Epithelial cell of prostate (primary cell): ENCODE data around the gene CCDC83.

ENCODE experiments used
- DNase-seq: peaks from one replicate; pipeline ENCODE4 v3.0.0-alpha.2; 2011; ENCODE audit warnings: low read depth, low spot score
- H3K27ac ChIP-seq: fragments of 450-650 bp; 2 replicates; pipeline ENCODE4 v1.5.1; 2017; ENCODE audit warnings: mild to moderate bottlenecking

Gene CCDC83

DNA sequence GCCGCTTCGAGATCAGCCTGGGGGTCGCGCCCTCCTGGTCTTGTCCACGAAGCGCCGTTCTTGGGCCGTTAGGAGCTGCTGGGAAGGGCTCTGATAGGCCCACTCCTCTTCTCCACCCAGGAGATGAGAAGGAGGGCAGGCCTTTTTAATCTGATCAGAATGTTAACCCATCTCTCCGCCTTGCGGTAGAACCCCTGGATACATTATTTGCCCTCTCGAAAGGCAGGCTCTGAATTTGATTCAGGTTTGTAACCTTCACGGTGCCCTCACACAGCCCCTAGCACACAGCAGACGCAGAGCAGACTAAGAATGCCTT, at the start of gene CCDC83:
TSS of gene CCDC83 (plus strand) at position 43 of the 316 bp plus-strand sequence. CDS start 9,741 bp downstream, outside the sequence.
- DNase-seq: no peak
- H3K27ac ChIP-seq: no peak within 1 kb of the TSS

DNA sequence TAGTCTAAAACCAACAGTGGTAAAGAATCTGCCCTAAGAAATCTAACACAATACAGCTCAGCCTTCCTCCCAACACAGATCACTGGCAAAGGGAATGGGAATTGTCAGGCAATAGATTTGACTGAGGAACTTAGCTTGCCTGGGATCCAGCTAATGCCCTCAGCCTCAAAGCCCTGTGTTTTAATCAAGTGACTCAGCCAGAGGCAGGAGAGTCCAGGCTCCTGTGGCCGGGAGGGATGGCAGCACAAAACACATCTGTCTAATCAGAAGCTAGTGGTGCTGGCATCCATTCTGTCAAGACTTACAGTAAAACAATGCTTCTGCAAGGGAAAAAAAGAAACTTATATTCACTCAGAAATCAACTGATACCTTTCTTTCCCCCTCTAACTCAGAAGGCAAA, 49.8 kb upstream of the CCDC83 start:
- H3K27ac ChIP-seq: no peak overlapping the region

DNA sequence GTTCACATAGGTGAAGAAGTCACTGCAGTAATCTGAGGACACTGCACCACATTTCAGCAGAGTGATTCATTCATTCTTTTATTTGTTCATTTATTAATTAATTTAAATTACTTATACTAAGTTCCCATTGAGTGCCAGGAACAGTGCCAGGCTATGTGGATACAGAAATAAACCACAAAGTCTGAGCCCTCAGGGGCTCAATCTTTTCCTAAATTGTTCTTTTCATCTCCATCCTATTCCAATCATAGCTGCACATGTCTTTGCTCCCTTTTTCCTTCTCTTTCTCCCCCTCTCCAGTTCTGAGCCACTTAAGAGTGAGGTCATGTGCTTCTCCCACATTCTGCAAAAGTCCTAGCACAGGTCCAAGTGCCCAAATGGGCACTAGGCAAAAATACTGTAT, 49.2 kb upstream of the CCDC83 start:
- no peak overlapping the region for H3K27ac ChIP-seq

More for the DNA sequence above, 49.8 kb upstream of the CCDC83 start:
- no peak for DNase-seq

DNA sequence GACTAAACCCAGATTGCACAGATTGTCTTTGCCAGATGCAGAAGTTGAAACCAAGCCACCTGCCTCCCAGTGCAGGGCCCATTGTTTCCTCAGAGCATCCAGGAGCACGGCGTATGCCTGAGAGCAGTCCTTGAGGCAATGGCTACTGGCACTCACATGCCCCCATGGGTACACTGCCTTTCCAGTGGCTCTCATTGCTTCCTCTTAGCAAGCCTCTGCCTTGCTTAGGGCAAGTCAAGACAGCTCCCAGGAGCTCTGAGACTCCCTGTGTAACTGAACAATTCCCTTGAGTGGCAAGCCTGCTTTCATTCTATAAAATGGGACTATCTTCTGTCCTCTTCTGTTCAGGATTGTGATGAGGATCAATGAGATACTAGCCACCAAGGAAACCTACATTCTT, 48.3 kb upstream of the CCDC83 start:
- peak overlapping the region; percentile 42 for H3K27ac ChIP-seq
- no peak for DNase-seq

More for the DNA sequence above, 49.2 kb upstream of the CCDC83 start:
- DNase-seq: no peak

DNA sequence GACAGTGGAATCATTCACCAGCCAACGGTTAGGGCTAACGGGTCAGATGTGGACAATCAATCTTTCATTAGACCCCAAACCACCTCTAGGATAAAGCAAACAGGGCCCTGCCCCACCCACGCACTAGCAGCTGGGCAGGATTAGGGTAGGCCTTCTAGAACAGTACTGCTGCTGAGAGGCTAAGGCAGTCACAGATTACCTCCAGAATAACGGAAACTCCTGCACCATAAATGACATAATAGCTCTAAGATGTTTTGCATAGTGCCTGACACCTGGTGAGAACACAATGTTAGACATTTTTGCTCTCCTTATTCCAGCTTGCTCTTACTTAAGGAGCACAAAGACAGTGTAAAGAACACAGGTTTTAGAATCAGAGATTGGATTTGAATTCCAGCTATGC, 46.0 kb upstream of the CCDC83 start:
- no peak overlapping the region for H3K27ac ChIP-seq

DNA sequence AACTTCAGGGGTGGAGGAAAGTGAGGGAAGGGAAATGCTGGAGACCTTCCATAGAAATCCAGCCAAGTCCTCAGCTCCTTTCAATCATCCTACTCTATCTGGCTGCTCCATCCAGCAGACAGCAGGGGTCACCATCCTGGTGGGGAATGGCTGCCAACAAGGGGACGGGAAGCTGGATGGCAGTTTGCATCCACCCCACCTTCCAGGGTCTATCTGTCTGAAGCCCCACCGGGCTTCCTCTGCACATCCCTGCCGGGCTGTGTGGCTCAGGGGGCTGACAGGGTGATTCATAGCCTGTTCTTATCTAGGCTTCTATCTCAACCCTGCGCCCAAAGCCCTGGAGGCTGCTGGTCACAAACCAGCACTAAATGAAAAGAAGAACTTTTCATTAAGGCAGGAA, 45.3 kb upstream of the CCDC83 start:
- DNase-seq: no peak

More for the DNA sequence above, 46.0 kb upstream of the CCDC83 start:
- DNase-seq: no peak

DNA sequence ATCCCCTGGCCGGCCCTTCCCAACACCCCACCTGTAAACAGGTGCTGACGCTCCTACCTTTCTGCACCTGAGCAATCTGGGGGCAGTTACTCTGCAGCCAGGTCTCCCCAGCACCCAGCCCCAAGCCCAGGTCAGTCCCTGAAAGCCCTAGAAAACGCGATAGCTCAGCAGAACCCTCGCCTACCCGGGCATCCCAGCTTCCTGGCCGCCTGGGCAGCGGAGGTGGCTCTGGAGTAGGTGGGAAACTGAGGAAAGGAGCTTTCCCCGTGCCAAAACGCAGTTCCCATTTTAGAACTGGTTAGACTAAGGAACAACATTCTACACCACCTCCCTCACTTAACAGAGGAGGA, 44.7 kb upstream of the CCDC83 start:
- DNase-seq: no peak
- H3K27ac ChIP-seq: no peak overlapping the region

More for the DNA sequence above, 45.3 kb upstream of the CCDC83 start:
- H3K27ac ChIP-seq: no peak overlapping the region

DNA sequence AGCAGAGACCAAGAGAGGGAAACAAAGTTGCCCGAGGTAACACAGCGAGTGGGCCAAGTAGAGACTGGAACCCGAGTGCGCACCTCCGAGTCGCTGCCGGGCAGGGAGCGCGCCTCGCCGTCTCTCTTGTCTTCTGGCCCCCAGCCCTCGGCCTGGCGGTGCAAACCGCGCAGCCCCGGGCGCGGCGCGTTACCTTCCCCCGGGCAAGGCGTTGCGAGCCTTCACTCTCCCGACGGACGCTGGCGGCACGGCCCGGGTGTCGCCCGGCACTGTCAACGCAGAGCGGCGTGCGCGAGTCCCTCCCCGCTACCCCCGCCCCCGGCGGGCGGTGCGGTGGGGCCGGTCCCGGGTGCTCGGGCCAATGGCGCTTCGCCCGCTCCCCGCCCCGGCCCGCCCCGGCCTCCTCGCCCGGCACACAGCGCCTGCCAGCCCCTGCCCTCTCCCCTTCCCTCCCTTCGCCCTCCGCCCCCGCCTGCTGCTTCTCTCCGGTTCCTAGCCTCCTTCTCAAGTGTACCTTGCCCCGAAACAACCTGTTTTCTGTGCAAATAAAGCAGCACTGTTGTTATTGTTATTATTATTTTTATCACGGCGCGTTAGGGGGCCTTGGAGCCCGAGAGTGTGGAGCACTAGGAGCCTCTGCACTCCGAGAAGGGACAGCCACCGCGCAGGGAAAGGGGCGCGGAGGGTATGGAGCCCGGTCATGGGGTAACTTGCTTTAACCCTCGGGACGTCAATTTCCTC, 44.1 kb upstream of the CCDC83 start, which contains the start of gene SYTL2:
TSS of gene SYTL2 (minus strand) at position 271 of the 741 bp plus-strand sequence. CDS start 53,416 bp downstream, outside the sequence.
- no peak for DNase-seq
- no peak within 1 kb of the TSS for H3K27ac ChIP-seq

DNA sequence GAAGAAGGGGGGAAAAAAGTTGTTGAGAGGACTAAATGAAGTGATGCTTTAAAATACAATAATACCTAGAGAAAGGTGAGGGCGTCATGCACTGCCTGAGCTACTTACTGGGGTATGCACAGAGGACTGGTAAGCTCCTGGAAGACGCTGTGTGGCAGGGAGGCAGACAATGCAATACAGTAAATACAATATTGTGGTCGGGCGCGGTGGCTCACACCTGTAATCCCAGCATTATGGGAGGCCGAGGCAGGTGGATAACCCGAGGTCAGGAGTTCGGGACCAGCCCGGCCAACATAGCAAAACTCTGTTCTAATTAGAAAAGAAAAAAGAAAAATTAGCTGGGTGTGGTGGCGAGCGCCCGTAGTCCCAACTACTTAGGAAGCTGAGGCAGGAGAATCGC, 43.6 kb upstream of the CCDC83 start:
- no peak overlapping the region for H3K27ac ChIP-seq

DNA sequence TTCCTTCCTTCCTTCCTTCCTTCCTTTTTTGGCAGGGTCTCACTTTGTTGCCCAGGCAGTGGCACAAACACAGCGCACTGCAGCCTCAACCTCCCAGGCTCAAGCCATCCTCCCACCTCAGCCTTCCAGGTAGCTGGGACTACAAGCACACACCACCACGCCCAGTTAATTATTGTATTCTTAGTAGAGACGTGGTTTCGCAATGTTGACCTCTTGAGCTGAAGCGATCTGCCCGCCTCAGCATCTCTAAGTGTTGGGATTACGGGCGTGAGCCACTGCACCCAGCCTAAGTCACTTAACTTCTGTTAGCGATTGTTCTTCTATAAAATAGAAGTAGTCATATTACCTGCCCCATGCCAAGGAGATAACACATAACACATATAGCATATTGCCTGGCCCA, 41.5 kb upstream of the CCDC83 start:
- no peak overlapping the region for H3K27ac ChIP-seq

More for the DNA sequence above, 43.6 kb upstream of the CCDC83 start:
- DNase-seq: no peak

DNA sequence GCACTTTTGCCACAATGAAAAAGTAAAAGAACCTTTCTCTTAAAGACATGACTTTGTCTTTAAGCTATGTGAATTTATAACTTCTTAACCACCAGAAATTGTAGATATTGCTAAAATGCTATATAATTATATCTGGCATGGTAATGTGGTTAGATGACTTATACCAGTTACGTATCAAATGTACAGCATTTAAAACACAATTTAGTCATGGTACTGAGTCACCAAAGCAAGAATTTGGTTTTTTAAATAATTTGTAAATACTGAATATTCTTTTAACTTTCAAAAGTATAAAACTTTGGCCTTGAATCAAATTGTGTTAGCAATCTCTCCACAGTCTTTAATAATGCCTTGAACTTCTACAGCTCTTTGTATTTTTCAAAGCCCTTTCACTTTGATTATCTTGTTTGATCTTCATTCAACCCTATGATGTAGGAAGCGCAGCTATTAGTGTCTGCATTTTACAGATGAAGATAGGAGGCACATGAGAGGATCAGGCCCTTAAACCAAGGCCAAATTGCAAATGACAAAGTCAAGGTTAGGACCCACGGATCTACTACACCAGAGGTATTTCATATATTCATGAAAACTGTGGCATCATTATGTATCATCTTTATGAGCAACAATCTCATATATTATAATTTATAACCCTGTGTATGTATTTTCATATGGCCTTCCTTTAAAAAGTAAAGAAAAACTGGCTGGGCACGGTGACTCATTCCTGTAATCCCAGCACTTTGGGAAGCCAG, 39.8 kb upstream of the CCDC83 start:
- DNase-seq: no peak
- H3K27ac ChIP-seq: peak overlapping the region; percentile 67

More for the DNA sequence above, 41.5 kb upstream of the CCDC83 start:
- DNase-seq: no peak

DNA sequence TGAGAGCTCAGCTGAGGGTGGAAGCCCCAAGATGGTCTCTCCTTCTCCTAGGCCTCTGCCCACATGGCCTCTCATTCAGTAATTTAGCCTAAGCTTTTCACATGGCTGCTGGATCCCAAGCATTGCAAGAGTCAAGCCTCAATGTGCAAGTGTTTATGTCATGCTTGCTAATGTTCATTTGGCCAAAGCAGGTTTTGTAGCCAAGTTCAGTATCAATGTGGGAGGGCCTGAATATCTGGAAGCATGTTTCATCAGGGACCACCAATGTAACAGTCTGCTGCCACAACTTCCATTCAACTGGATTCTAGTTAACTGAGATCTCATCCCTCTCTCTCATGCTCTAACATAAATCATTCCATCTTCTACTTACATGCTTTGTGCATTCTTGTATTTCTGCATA, 35.7 kb upstream of the CCDC83 start:
- DNase-seq: no peak
- no peak overlapping the region for H3K27ac ChIP-seq

DNA sequence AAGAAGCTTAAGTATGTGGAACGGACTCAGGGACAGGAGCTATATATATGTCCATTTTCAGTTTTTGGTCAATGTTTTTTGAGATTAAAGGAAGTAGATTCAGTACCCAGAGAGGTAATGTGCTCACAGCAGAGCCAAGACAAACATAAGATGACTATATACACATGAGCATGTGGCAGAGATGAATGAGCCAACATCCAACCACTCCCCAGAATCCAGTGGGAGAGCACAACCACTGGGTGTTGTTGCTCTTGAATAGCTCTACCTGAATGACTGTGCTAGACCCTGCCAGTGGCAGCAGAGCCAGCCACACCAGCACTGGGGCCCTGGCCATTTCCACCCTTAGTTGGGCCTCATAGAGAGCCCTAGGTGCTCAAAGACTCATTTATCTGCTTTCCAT, 33.5 kb upstream of the CCDC83 start:
- DNase-seq: peak; percentile 60
- H3K27ac ChIP-seq: peak overlapping the region; percentile 18

DNA sequence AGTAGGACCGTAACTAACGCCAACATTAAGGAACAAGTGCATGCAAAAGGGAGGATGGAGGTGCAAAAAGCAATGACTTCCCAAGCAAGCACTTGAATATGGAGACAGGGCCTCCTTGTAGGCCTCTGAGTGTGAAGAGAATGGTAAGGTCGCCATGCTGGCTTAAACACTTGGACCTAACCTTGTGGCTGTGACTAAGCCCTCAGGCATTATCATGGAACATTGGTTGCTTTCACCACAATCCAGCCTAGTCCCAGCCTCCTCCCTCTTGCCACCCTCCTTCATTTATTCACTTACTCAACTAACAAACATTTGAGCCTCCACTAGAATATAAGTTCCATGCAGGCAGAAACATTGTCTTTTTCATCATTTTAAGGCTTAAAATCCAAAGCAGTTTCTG, 32.4 kb upstream of the CCDC83 start:
- DNase-seq: no peak
- no peak overlapping the region for H3K27ac ChIP-seq

DNA sequence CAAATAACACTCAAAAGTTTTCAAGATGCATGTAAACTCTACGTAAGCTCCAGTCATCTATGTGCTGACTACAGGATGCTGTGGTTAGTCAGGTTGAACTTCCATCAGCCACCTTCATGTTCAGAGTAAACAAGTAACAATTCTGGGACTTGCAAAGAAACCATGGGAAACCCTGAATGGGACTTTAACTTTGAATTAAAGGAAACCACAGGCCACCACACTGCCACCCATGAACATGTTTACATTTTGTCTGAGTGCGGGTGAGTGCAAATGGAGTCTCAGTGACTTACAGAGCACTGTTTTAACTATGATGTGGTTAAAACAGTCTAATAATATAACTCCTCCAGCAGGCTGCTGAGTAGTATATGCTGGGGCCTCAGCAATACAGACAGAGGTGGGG, 31.4 kb upstream of the CCDC83 start:
- no peak overlapping the region for H3K27ac ChIP-seq
- DNase-seq: no peak

DNA sequence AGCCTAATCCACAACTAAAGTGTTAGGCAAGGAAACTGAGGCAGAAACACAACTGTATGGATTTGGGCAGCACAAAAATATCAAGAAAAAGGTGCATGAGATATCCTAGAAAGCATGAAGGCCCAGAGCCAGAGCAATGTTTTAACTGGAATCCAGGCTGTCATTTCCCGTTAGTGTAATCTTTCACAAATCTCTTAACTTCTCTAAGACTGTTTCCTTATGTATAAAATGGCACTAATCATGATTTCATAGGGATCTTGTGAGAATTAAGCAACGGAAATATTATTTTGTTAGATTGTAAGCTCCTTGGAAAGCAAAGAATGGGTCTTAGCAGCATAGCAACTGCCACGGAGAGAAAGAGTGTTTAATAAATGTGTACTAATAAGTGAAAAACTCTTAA, 29.6 kb upstream of the CCDC83 start:
- H3K27ac ChIP-seq: no peak overlapping the region

DNA sequence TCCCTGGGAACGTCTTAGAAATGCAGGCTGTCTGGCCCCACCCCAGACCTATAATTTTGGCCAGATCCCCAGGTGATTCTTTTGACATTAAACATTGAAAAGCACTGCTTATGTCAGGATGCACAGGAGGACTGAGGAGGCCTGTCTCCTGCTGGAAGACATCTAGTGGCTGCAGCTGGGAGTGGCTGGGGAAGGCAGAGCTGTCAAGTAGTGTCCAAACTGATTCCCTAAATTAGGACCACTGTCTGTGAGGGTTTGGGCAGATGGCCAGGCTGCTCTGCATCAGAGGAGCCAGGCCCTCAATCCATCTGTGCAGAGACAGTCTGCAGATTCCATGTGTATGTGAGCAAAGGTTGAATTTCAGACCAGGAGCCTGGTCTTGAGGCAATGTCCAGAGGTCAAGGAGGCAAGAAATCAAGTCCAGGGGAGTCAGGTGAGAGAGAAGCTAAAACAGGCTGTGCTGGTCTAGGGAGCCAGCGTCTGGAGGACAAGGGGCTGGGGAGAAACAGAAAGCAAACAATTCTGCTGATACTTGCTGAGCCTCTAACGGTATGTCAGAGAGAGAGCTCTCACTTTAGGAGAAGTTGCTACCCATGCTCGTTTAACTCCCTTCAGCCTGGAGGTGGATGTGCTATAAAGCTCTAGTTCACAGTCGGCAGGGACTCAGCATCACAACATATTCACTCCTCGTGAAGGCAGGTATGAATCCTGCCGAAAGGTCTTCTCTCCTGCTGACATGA, 28.9 kb upstream of the CCDC83 start:
- no peak overlapping the region for H3K27ac ChIP-seq
- no peak for DNase-seq

More for the DNA sequence above, 29.6 kb upstream of the CCDC83 start:
- DNase-seq: no peak

DNA sequence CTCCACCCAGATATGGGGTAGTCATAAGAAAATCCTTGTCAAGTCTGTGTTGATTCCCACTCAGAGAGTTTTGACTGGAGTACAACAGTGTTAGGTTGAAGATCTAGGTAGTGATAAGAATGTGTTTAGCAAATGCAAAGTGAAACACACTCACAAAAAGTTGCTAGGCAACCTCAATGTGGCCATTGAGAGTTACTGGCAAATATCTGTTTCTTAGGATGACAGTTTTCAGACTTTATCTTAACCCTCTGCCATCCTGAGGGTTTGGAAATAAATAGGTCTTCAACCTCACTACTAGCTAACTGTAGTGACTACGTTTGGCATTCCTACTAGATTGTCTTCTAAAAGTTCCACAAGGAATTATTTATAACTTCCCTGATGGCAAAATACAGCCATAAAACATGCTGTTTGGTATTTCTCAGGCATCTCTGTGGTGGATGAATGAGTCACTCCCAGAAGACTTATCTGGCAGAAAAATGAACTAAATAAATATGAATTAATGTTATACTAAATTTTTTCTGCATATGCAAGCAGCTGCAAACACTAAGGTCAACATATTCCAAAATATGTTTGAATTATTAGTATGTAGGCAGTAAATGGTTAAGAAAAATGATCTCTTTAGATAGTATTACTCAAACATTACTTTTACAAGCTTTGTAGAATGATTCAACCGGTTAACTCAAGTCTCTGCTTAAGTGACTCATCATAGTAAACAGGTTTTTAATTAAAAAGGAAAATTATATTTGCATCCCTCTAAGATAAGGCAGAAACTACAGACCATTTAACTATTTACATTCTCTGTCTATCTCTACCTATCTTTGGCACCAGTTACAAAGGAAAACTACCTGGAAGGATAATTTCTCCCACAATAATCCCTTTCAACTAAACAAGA, 27.2 kb upstream of the CCDC83 start:
- peak; percentile 64 for DNase-seq
- peak overlapping the region; percentile 43 for H3K27ac ChIP-seq

DNA sequence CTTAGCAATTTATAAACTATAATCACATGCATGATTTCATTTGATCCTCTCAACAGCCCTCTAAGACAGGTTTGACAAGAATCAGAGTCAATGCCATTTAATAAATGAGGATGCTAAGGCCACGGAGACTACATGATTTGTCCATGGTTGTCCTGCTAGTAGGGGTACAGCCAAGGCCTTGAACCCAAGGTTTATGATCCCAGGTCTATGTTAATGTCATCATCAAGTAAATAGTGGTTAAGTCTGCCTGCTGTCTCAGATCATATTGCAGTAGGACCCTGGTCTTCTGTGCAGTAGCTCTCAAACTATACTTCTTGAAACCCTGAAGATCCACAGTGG, 26.6 kb upstream of the CCDC83 start:
- H3K27ac ChIP-seq: peak overlapping the region; percentile 43
- DNase-seq: no peak

DNA sequence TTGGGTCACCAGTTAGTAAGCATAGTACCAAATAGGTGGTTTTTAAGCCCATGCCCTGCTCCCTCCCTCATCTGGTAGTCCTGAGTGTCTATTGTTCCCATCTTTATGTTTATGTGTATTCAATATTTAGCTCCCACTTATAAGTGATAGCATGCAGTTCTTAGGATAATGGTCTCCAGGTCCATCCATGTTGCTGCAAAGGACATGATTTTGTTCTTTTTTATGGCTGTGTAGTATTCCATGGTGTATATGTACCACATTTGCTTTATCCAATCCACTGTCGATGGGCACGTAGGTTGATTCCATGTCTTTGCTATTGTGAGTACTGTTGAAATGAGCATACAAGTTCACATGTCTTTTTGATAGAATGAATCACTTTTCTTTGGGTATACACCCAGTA, 26.0 kb upstream of the CCDC83 start:
- no peak for DNase-seq
- H3K27ac ChIP-seq: no peak overlapping the region
